ENCODE data around the gene SLC43A2. TPM values are rescaled to one million over a fixed set of nuclear protein-coding genes. Genes with fewer than 3 reads are reported as not detected.

The SLC43A2 gene
- total RNA-seq, 6 experiments from 2014 or later, result 1.4 to 8.9 (median 5.1) TPM

- H3K9me3 ChIP-seq, result no peaks in the 10 kb centered on the region
- 3% methylated on average over 6 of the region's 23 CpGs for WGBS (ENCODE audit: insufficient coverage, low coverage, low lambda C conversion rate, missing lambda C conversion rate)
- H3K4me1 ChIP-seq, result peaks cover 0 to 26% (median 16%) of the 10 kb centered on the region in 4 donors
- DNase-seq (peak; percentile 94 to 98 (median 98)), ATAC-seq (peak; percentile 69 to 80 (median 74))
- peak within 1 kb of the TSS; percentile 81 to 98 (median 88) for H3K4me3 ChIP-seq
- intact Hi-C loops (cut with DNase I), result loop anchor here in 1 of 2 donors (10.0 kb wide), 1 partner anchor 55 kb away; no protein-coding TSS in a partner anchor
- peak; percentile 51 for TF ChIP-seq POLR2A (IDR thresholded peaks at IDR 0.05)
- TF ChIP-seq, protein P1, sequence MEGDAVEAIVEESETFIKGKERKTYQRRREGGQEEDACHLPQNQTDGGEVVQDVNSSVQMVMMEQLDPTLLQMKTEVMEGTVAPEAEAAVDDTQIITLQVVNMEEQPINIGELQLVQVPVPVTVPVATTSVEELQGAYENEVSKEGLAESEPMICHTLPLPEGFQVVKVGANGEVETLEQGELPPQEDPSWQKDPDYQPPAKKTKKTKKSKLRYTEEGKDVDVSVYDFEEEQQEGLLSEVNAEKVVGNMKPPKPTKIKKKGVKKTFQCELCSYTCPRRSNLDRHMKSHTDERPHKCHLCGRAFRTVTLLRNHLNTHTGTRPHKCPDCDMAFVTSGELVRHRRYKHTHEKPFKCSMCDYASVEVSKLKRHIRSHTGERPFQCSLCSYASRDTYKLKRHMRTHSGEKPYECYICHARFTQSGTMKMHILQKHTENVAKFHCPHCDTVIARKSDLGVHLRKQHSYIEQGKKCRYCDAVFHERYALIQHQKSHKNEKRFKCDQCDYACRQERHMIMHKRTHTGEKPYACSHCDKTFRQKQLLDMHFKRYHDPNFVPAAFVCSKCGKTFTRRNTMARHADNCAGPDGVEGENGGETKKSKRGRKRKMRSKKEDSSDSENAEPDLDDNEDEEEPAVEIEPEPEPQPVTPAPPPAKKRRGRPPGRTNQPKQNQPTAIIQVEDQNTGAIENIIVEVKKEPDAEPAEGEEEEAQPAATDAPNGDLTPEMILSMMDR (IDR thresholded peaks at IDR 0.05), result no peak
- H3K27me3 ChIP-seq, result no peaks in the 10 kb centered on the region
- peaks cover 17 to 46% (median 36%) of the 10 kb centered on the region in 4 donors for H3K36me3 ChIP-seq
- peak within 1 kb of the TSS; percentile 87 to 96 (median 92) for H3K27ac ChIP-seq
Measured at GRCh38 chr17:1649844-1650501, 21.3 kb upstream of the SLC43A2 start, which contains the start of gene RILP. RILP (minus strand) TSS chr17:1649866; CDS start chr17:1649804, 62 bp downstream.

DNA sequence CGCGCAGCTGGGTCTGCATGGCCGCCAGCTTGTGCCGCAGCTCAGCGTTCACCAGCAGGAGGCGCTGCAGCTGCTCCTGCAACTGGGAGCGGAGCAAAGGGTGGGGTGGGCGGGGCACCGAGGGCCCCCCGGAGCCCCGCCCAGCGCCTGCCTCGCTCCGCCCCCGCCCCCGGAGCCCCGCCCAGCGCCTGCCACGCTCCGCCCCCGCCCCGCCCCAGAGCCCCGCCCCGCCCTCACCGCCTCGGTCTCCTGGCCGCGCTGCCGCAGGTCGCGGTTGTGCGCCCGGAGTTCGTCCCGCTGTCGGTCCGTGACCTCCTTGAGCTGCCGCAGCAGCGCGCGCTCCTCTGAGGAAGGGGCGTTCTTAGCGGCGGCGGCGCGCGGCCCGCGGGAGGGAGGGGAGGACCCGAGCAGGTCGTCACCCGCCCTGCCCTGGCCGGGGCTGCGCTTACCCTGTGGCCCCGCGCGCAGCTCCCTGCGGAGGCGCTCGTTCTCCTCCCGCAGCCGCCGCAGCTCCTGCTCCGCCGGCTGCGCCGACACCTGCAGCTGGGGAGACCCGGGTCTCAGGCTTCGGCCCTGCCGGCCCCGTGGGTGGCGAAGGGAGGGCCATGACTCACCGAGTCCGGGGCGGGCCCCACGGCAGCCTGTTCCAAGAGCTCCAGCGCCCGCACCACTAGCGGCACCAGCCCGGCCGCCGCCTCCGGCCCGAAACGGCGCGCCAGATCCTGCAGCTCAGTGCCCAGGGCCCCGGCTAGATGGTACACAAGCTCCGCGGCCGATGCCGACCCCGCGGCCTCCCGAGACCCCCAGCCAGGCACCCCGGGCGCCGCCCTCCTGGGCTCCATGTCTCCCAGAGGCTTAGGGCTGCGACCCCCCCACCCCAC, 20.6 kb upstream of the SLC43A2 start:
- Histone ChIP-seq H3K36me3 (peaks cover 12 to 38% (median 30%) of the 10 kb centered on the region in 4 donors), H3K4me3 (peak overlapping the region; percentile 81 to 98 (median 88)), H3K27me3 (no peaks in the 10 kb centered on the region), H3K4me1 (peaks cover 0 to 29% (median 16%) of the 10 kb centered on the region in 4 donors), H3K9me3 (no peaks in the 10 kb centered on the region), H3K27ac (peak overlapping the region; percentile 87 to 96 (median 92))
- 5% methylated on average over 8 of the region's 100 CpGs for WGBS (ENCODE audit: insufficient coverage, low coverage, low lambda C conversion rate, missing lambda C conversion rate)
- DNase-seq (peak; percentile 96 to 97 (median 96)), ATAC-seq (peak; percentile 45 to 66 (median 56))
- peak; percentile 86 for TF ChIP-seq POLR2A (IDR thresholded peaks at IDR 0.05)
- TF ChIP-seq, protein P1 (IDR thresholded peaks at IDR 0.05), result peak in 3 of 4 donors; percentile 74 to 81 (median 77)
- intact Hi-C loops (cut with DNase I), result no loop called here

DNA sequence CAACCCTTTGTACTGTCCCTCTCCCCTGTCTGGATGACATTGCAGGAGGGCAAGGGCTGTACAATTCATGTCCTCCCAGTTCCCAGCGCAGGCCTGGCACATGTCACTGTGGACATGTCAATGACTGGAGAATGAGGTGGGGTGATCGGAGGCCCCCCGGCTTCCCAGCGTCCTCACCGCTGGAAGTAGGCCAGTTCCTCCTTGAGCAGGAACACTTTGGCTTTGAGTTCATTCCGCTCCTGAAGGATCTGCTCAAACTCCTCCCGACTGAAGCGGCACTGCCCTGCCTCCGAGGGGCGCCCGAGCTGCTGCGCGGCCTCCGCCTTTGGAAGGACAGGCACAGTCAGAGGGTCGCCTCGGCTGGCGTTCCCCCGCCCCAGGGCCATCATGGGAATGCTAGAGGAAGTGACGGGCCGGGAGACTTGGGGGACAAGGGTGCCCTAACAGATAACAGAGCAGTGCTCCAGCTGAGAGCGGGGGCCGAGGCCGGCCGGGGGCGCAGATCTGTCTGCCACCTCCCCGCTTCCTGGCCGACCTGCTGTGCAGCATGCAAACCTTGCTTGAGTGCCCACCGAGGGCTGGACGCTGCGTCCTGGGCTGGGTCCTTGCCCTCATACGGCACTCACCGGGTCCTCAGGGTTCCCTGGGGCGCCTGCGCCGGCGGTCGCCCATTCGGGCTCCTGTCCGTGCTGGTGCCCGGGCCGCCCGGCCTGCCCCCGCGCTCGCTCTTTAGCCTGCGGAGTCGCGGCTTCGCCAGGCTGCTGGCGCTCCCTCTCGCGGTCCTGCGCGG, 19.7 kb upstream of the SLC43A2 start:
- intact Hi-C loops (cut with DNase I), result no loop called here
- TF ChIP-seq, protein P1 (IDR thresholded peaks at IDR 0.05), result peak in 1 of 4 donors; percentile 86
- TF ChIP-seq POLR2A (IDR thresholded peaks at IDR 0.05), result no peak
- DNase-seq, result peak in 1 of 3 donors; percentile 75
- no peak for ATAC-seq
- Histone ChIP-seq H3K27me3 (no peaks in the 10 kb centered on the region), H3K4me3 (peak overlapping the region; percentile 46 to 88 (median 51)), H3K4me1 (peaks cover 0 to 34% (median 20%) of the 10 kb centered on the region in 4 donors), H3K36me3 (peaks cover 4 to 30% (median 22%) of the 10 kb centered on the region in 4 donors), H3K27ac (peak overlapping the region; percentile 52 to 71 (median 58)), H3K9me3 (no peaks in the 10 kb centered on the region)
- WGBS (ENCODE audit: insufficient coverage, low coverage, low lambda C conversion rate, missing lambda C conversion rate), result 7% methylated on average over 13 of the region's 54 CpGs

DNA sequence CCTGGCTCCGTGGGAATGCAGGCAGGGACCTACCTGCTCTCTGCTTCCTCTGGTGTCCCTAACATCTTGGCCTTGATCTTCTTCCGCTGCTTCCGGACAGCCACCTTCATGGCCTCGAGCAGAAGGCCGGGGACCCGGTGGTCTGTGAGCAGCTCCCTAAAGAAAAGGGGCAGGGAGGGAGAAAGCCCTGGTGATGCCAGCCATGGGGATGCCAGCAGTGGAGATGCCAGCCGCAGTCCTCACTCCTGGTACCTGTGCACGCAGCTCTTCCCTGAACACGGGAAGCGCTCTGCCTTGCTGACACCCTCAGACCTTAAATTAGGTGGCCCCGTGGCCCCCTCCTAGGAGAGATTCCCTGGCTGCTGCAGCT, 19.2 kb upstream of the SLC43A2 start:
- Histone ChIP-seq H3K36me3 (peaks cover 3 to 24% (median 16%) of the 10 kb centered on the region in 4 donors), H3K4me1 (peaks cover 0 to 35% (median 20%) of the 10 kb centered on the region in 4 donors)
- 70% methylated on average over 2 of the region's 11 CpGs for WGBS (ENCODE audit: insufficient coverage, low coverage, low lambda C conversion rate, missing lambda C conversion rate)

More for the DNA sequence above, 19.2 kb upstream of the SLC43A2 start:
- ATAC-seq (no peak), DNase-seq (no peak)
- Histone ChIP-seq H3K27me3 (no peaks in the 10 kb centered on the region), H3K27ac (peak overlapping the region in 2 of 3 donors; percentile 52 to 71), H3K4me3 (no peak overlapping the region), H3K9me3 (no peaks in the 10 kb centered on the region)
- TF ChIP-seq, protein P1 (IDR thresholded peaks at IDR 0.05), result no peak
- no peak for TF ChIP-seq POLR2A (IDR thresholded peaks at IDR 0.05)
- intact Hi-C loops (cut with DNase I), result no loop called here

Data from right lobe of liver (tissue), 6 donors.